D721Med (cell line): ENCODE data around the gene TTC22.

ENCODE experiments used
- DNase-seq: peaks from one replicate; pipeline ENCODE4 v3.0.0; 2011; ENCODE audit warnings: low spot score; ENCODE audit not compliant: insufficient read length
- FAIRE-seq: peaks from 2 replicates; lab custom pipeline; 2011; peaks lifted over from hg19 to GRCh38; lab: Jason Lieb, UNC
- TF ChIP-seq, protein P1 (sequence below): IDR thresholded peaks from 2 replicates; pipeline ENCODE4 v1.5.1; 2012; ENCODE audit warnings: mild to moderate bottlenecking, control low read depth; ENCODE audit not compliant: insufficient read depth; ENCODE audit errors: missing control alignments

The TTC22 gene

DNA sequence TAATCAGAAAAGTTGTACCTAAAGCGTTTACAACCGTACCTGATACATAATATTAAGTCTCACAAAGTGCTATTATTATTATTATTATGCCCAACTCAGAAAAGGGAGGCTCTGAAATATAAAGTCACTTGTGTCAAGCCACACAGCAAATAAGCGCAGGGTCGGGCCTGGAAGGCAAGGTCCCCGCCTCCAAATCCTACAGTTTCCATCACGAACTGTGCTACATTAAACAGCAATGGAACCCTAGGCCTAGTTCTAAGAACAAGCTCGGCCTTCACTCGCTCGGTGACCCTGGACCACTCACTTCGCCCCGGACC lies 37.3 kb downstream of the TTC22 start:
- FAIRE-seq (no peak), DNase-seq (no peak)
- TF ChIP-seq, protein P1, sequence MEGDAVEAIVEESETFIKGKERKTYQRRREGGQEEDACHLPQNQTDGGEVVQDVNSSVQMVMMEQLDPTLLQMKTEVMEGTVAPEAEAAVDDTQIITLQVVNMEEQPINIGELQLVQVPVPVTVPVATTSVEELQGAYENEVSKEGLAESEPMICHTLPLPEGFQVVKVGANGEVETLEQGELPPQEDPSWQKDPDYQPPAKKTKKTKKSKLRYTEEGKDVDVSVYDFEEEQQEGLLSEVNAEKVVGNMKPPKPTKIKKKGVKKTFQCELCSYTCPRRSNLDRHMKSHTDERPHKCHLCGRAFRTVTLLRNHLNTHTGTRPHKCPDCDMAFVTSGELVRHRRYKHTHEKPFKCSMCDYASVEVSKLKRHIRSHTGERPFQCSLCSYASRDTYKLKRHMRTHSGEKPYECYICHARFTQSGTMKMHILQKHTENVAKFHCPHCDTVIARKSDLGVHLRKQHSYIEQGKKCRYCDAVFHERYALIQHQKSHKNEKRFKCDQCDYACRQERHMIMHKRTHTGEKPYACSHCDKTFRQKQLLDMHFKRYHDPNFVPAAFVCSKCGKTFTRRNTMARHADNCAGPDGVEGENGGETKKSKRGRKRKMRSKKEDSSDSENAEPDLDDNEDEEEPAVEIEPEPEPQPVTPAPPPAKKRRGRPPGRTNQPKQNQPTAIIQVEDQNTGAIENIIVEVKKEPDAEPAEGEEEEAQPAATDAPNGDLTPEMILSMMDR, result no peak

DNA sequence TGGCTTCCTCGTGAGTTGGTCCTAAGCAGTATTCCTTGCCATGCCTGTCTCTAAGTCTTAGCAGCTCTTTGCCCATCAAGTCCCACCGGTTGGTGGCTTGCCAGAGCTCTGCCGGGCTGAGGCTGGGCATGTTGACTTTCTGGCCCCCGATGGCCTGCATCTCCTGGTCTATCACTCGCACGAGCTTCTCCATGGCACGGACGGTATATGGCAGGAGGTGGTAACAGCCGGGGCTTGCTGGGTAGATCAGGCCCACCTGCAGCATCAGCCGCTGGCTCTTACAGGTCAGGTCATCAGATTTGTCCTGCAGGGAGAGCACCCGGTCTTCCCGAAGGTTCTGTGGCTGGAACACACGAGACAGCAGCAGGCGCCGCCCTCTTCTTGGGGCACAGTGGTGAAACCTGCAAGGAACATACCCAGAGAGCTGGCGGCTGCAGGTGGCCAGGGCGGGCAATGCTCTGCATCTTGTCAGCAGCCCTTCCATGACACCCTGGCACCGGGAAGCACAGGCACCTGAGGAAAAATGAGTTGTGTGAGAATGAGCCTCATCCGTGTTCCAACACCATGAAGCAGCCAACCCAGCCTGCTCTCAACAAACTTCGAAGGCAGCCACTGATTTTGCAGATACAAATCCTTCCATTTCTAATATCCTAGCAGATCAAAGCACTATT lies 42.3 kb downstream of the TTC22 start:
- TF ChIP-seq, protein P1, result no peak
- DNase-seq (peak; percentile 7), FAIRE-seq (no peak)

DNA sequence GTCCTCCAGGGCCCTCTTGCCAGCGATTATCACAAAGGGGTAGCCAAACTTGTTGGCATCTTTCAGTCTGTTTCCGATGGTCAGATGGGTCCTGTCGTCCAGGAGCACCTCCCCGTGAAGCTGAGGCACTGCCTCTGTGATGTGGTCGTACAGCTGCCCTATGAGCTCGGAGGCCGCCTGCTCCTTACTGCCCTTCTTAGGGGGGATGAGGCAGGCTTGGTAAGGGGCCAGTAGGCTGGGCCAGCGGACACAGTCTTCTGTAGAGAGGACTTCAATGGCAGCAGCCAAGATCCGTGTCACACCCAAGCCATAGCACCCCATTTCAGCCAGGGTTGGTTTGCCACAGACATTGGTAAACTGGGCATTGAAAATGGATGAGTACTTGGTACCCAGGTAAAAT lies 43.3 kb downstream of the TTC22 start:
- no peak for FAIRE-seq
- peak; percentile 7 for DNase-seq
- TF ChIP-seq, protein P1, result no peak

DNA sequence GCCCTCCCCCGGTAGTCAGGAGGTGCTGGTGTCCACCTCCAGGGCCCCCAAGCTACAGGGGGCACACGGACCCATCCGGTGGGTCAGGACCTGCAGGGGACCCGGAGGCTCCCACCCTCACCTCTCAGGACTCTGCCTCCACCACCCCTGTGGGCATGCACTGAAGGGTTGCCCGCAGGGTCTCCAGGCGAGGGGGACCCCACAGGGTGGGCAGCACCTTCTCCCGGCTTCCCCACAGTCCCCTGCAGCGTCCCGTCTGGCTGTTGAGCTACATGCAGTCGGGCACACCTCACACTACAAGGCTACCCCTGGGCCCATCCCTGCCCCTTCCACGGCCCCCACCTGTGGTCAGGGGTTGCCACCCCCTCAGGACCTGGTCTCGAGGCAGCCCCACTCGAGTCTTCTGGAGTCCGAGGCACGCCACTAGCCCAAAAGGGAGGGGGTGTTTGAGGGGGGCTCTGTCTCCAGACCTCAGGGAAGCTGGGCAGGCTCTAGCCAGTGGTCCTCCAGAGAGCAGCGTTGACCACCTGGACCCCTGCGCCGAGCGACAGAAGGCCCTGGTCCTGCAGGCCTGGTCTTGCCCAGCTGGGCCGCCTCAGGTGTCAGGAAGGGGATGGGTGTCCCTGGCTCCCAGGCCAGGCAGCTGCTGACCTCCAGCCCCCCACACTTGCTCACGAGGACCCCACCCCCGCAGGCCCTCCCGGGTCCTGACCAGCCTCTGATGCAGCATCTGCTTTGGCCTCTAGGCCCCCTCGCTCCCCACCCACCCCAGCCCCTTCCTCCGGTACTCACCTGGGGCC lies 46.4 kb downstream of the TTC22 start:
- TF ChIP-seq, protein P1, result no peak
- DNase-seq (no peak), FAIRE-seq (no peak)

DNA sequence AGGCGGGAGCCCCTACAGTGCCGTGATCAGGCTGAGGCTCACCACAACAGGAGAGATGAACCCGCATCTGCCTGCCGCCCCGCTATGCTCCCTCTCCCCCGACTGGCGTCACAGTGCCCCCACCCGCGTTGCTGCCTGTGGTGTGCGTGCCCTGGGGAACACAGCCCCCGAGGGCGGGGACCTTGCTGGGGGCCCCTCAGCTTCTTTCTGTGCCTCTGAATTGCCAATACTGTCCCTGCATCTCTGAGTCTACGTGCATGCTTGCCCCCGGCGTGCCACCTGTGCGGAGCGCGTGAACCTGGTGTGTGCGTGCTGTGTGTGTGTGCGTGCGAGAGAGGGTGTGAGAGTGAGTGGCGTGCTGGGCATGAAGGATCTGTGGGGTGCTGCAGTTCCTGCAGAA lies 47.1 kb downstream of the TTC22 start:
- no peak for FAIRE-seq
- TF ChIP-seq, protein P1, result no peak
- DNase-seq, result no peak

DNA sequence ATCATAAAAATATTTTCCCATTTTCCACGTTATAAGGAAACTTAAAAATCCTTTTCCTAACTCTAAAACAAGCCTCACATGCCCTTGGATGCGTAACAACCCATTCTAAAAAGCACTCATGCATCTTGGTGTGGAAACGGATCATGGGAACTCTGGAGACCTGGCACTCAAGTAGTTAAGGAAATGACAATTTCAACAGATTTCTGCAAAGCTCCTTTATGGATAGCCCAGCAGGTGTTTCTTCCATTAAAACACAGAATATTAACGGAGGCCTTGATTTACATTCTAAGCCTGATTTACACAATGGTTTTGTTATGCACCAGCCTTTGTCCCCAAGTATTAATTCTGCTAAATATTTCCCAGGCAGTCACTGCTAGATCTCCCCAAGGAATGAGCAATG lies 49.7 kb downstream of the TTC22 start:
- no peak for FAIRE-seq
- no peak for DNase-seq
- TF ChIP-seq, protein P1, result no peak

DNA sequence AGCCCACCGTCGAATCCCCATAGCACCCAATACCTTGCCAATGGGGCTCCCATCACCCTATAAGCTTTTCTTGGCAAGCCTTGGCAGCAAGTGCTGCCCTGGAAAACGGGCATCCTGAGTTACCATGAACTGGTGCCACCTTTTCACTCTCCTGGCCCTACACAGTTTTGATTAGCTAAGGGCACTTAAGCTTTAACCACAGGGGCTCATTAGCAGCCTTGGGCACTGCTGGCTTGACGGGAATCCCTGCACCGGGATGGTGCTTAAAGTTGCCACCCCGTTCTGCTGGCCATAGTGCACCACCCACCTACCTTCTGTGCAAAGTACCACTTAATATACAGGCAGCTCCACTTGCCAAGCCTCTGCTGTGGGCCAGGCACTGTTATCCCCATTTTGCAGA lies 50.5 kb downstream of the TTC22 start:
- no peak for DNase-seq
- FAIRE-seq, result no peak
- TF ChIP-seq, protein P1, result no peak
